CD4-positive, alpha-beta T cell treated with Interleukin-2 at 100 ng/mL for 4 hours (primary cell): ENCODE measurements around the gene SOCS1.
"Not testable (repeated sequence)": the region's sequence is repeated elsewhere in the genome, so short reads cannot be mapped to it uniquely, and the experiment has no call there.

Experiments
- DNase-seq: peaks from one replicate; pipeline ENCODE4 v3.0.0-alpha.2; 2020; ENCODE audit warnings: low spot score

Gene SOCS1, protein sequence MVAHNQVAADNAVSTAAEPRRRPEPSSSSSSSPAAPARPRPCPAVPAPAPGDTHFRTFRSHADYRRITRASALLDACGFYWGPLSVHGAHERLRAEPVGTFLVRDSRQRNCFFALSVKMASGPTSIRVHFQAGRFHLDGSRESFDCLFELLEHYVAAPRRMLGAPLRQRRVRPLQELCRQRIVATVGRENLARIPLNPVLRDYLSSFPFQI

DNA sequence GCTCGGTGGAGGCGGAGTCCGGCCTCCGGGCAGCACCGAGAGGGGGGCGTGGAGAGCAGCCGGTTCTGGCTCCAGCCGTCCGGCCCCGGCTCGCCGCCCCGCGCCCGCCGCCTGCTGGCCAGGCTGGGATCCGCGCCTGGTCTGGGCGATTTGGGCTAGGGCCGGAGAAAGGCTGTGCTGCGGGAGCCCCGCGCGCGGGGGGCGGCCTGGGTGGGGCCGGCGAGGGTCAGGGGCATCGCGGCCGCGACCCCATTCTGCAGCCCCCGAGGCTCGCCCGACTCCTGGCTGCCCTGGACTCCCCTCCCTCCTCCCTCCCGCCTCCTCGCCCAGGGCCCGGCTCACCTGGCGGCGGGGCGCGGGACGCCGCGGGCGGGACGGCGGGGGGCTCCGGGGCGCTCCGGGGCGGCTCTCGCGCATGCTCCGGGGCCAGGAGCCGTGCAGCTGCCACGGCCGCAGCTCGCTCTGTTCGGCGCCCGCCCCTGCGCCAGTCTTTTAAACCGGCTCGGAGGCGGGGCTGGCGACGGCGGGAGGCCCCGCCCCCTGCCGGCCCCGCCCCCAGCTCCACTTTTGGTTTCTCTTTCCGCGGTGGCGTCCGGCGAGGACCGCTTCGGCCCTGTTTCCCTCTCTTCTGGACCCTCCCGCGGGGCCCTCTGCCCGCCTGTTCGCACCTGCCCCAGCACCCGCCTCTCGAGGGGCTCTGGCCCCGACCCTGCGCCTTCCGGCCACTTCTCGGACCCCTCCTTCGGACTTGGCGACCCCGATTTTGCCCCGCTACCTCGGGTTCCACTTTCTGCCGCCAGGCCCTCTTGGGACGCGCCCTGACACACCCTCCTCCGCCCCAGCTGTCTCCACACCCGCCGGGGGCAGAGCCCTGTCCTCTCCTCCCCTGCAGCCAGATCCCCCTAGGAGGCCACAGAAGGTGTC, at the start of gene SOCS1:
SOCS1 (minus strand) TSS at position 468 of the 924 bp plus-strand sequence. CDS start 726 bp downstream, outside the sequence.
- DNase-seq: peak; percentile 88

GRCh38 chr16:11303405-11304138, 47.6 kb upstream of the SOCS1 start:
- no peak for DNase-seq

GRCh38 chr16:11302977-11303376, 47.0 kb upstream of the SOCS1 start:
- no peak for DNase-seq

GRCh38 chr16:11301645-11302501, 45.9 kb upstream of the SOCS1 start:
- DNase-seq: no peak

- no peak for DNase-seq
Measured at GRCh38 chr16:11300560-11300892, 44.5 kb upstream of the SOCS1 start.

DNA sequence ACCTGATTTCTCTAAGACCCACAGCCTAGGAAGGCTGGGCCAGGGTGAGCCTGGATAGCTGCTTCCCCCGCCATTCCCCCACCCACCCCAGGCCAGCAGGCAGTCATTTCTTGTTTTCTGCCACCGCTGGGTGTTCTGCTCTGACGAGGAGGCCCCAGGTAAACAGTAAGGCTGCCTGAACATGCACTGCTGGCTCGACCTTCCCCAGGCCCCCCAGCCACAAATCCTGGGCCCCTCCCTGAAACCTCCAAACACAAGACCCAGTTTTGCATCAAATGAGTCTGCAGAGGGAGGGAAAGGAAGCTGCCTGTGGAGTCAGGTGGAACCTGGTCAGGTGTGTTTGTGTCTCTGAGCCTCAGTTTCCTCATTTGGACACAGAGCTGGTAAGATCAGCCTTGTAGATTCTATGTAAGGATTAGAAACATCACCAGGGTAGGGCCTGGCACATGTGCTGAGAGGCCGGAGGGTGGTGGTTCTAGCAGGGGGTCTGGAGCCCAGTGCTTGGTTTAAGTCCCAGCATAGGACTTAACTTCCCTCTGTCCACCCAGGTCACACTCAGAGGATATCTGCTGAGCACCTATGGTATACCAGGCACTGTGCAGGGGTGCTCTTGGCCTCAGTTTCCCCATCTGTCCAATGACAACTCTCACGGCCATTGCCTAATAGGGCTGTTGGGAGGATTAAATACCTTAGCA, 44.0 kb upstream of the SOCS1 start:
- DNase-seq: no peak

GRCh38 chr16:11298950-11299547, 43.0 kb upstream of the SOCS1 start:
- not testable (repeated sequence) for DNase-seq

GRCh38 chr16:11298143-11298900, 42.3 kb upstream of the SOCS1 start:
- DNase-seq: no peak

- DNase-seq: peak; percentile 57
Measured at GRCh38 chr16:11297492-11298142, 41.6 kb upstream of the SOCS1 start.

DNA sequence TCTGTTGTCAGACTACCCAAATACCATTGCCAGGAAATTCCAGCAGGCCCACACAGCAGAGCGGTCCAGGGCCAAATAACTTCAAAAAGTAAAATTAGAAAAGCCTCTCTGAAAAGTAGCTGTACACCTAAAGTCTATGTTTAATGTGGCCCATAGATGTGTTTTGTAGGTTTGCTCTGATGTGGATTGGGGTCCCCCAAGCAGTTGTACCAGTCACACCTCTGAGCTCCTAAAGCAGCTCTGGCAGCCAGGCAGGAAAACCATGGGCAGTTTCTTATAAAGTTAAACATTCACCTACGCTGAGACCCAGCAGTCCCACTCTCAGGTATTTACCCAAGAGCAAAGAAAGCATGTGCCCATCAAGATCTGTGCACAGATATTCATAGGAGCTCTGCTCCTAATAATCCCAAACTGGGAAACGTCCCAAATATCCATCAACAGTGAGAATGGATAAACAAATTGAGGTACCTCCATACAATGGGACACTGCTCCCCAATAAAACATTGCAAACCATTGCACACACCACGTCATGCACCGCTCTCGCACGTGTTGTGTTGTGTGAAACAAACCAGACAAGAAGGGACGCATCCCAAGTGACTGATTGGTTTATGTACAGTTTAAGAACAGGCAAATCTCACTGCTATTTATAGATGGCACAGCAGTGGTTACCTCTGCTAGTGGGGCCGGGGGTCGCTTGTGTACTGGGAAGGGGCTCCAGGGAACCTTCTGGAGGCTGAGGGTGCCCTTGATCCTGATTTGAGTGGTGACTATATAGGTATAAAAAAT, 40.9 kb upstream of the SOCS1 start:
- no peak for DNase-seq

GRCh38 chr16:11296351-11296705, 40.3 kb upstream of the SOCS1 start:
- DNase-seq: no peak

GRCh38 chr16:11295672-11296071, 39.7 kb upstream of the SOCS1 start:
- DNase-seq: no peak

GRCh38 chr16:11292076-11292748, 36.2 kb upstream of the SOCS1 start:
- DNase-seq: no peak

GRCh38 chr16:11291091-11291703, 35.2 kb upstream of the SOCS1 start:
- no peak for DNase-seq

- no peak for DNase-seq
Measured at GRCh38 chr16:11290102-11290893, 34.3 kb upstream of the SOCS1 start.

DNA sequence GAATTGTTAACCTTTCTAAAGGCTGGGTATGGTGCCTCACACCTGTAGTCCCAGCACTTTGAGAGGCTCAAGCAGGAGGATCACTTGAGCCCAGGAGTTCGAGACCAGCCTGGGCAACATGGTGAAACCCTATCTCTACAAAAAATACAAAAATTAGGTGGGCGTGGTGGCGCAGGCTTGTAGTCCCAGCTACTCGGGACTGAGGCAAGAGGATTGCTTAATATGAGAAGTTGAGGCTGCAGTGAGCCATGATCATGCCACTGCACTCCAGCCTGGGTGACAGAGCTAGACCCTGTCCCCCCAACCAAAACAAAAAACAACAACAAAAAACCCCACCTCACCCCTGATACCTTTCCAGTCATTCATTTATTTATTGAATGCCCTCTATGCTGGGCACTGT, 33.7 kb upstream of the SOCS1 start:
- not testable (repeated sequence) for DNase-seq

DNA sequence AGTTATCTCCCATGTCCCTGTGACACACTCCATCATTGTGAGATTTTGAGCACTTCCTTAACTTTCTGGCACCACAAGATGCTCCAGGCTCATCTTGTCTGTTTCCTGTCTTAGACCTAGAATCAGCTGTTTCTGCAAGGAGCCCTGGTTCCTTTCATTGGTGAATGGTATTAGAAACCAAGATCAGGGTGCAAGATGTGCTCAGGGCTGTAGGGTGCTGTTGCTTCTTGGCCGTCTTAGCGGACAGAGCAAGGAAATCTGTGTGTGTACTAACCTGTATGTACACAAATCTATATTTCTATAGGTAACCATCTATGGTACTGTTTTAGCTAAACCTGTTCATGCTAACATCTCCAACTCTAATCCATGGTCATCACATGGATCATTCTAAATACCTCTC, 33.2 kb upstream of the SOCS1 start:
- DNase-seq: no peak
